Measurements from ENCODE around the gene TM4SF4.

Gene TM4SF4

DNA sequence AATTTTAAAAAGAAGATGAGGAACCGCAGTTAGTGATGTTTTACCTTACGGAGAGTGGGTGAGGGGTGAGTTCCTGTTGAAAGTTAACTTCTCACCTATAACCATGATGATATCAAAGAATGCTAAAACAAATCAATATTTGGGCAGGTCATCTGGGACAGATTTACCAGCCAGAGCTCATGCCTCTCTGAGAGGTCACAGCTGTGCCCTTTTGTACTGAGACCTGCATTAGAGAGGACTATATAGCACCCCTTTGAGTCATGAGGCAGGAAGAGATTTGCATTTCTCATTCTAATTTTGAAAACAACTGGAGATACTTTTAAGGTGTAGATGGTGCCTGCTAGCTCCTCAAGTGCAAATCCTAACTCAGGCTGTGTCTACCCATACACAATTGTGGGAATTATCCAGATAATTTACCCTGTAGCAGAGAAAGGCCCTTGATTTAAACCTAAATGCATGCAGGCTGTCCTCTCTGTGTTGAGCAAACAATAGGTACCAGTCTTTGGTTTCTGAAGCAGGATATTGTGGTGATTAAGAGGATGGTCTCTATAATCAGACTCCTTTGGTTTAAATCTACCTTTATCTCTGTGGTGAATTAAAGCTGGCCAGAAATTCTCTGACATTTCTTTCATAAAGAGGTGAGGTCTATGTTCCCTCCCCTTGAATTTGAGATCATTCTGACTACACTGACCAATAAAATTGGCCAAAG lies 5.8 kb upstream of the TM4SF4 start:
- Histone ChIP-seq H3K4me3 (ENCODE audit: low read depth, low read length) (peak overlapping the region; percentile 22; the same call in 1 of the 2 replicates), H3K79me2 (ENCODE audit: control insufficient read depth, insufficient read depth, low read length, unreplicated experiment) (no peaks in the 10 kb centered on the region), H2AFZ (ENCODE audit: low read length, unreplicated experiment) (peak overlapping the region; percentile 86), H3K36me3 (ENCODE audit: insufficient read depth, low read length) (no peaks in the 10 kb centered on the region), H3K27me3 (ENCODE audit: insufficient read depth, low read length) (no peaks in the 10 kb centered on the region), H3K4me1 (ENCODE audit: control insufficient read depth, insufficient read depth, low read length, unreplicated experiment) (peaks cover 73% of the 10 kb centered on the region), H3K27ac (ENCODE audit: low read depth, low read length) (peak overlapping the region; percentile 52)

DNA sequence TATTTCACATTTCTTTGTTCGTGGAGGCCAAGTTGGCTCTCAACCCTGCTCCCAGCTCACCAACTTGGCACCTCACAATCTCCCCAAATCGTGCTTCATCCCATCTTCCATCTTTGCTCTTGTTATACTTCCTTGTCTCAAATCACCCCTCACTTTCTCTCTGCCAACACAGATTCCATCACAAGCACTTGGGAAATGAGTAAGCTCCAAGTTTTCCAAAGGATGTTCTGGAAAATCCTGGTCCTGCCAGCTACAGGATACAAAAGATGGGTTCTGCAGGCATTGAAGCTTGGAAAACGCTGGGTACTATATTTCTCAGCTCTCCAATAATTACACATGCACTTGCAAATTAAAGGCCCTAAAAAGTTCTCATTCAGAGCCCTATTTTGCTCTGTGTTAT lies 4.1 kb upstream of the TM4SF4 start:
- no peak overlapping the region for H3K4me3 ChIP-seq (ENCODE audit: low read depth, low read length)
- no peak overlapping the region for H3K27ac ChIP-seq (ENCODE audit: low read depth, low read length)
- no peaks in the 10 kb centered on the region for H3K27me3 ChIP-seq (ENCODE audit: insufficient read depth, low read length)
- H3K79me2 ChIP-seq (ENCODE audit: control insufficient read depth, insufficient read depth, low read length, unreplicated experiment): no peaks in the 10 kb centered on the region
- peaks cover 89% of the 10 kb centered on the region for H3K4me1 ChIP-seq (ENCODE audit: control insufficient read depth, insufficient read depth, low read length, unreplicated experiment)
- peak overlapping the region; percentile 30 for H2AFZ ChIP-seq (ENCODE audit: low read length, unreplicated experiment)
- no peaks in the 10 kb centered on the region for H3K36me3 ChIP-seq (ENCODE audit: insufficient read depth, low read length)

DNA sequence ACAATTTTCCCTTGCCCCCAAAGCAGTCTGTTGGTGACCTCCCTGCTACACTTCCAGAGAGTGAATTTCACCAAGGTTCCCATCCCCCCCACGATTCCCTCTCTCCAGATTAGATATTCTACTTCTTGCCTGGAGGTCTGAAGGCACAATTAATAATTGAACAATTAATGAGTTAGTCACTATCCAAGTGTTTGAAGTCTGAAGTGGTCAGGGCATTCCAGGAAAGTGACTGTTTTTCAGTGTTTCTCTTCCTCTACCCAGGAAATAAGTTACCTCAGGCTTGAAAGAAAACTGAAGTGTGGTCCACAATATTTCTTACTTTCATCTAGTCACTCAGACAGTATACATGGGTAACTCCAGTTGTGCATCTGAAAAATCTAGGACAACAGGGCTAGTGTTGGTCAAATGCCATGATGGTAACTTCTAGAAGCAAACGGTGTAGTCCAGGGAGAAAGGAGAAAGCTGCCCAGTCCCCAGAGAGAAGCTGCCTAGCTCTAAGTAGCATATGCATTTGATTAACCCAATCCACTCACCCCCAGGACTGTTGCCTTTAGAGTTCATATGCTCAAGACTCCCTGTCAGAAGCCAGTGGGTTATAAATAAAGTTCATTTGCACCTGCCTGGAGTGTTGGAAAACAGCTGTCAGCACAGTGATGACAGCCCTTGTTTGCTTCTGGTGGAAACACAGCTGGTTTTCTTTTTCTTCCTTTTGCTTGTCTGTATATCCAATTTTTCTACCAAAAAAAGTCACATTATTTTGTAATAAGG lies 2.3 kb upstream of the TM4SF4 start:
- Histone ChIP-seq H3K4me1 (ENCODE audit: control insufficient read depth, insufficient read depth, low read length, unreplicated experiment) (peaks cover 77% of the 10 kb centered on the region), H3K27ac (ENCODE audit: low read depth, low read length) (peak overlapping the region; percentile 87), H2AFZ (ENCODE audit: low read length, unreplicated experiment) (peak overlapping the region; percentile 44), H3K79me2 (ENCODE audit: control insufficient read depth, insufficient read depth, low read length, unreplicated experiment) (no peaks in the 10 kb centered on the region), H3K36me3 (ENCODE audit: insufficient read depth, low read length) (no peaks in the 10 kb centered on the region), H3K27me3 (ENCODE audit: insufficient read depth, low read length) (no peaks in the 10 kb centered on the region), H3K4me3 (ENCODE audit: low read depth, low read length) (peak overlapping the region; percentile 47; the same call in 1 of the 2 replicates)

DNA sequence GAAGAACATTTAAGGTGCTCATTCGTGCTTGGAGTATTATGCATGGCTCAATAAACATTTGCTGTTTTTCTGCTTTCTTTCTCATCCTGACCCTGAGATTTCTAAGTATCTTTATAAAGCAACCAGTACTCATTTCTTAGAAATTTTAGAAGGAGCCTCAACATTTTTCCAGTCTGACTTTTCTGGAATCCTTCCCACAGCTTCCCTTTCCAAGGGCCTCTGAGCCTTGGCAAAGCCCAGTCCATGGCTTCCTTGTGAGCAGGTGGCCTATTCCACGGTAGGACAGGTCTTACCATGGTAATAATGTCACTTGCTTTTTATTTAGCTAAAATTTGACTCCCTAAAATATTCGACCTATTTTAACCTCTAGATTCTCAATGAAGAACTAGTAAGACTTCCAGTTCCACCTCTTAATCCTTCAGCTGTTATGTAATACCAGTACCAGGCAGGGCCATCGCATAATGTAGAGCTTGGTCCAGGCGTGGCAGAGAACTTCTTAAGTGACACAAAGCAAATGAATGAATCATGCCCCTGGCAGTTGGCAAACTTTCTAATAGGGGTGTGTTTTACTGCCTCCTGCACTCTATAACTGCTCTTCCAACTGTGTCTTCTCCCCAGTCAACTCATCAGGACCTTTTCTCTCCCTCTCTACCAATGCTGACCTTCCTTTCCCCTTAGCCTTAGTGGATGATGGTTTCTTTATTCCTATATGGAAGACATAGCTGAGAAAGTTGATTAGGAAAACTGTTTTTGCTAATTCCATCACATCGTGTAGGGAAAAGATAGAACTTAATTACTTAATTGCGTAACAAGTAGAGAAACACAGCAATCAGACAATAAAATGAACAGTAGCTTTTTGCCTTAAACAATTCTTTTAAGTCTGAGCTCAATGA lies 894 bp upstream of the TM4SF4 start:
- Histone ChIP-seq H3K27me3 (ENCODE audit: insufficient read depth, low read length) (no peaks in the 10 kb centered on the region), H3K27ac (ENCODE audit: low read depth, low read length) (peak overlapping the region; percentile 87), H3K4me1 (ENCODE audit: control insufficient read depth, insufficient read depth, low read length, unreplicated experiment) (peaks cover 63% of the 10 kb centered on the region), H3K4me3 (ENCODE audit: low read depth, low read length) (peak overlapping the region; percentile 35; the same call in 1 of the 2 replicates), H2AFZ (ENCODE audit: low read length, unreplicated experiment) (peak overlapping the region; percentile 21), H3K79me2 (ENCODE audit: control insufficient read depth, insufficient read depth, low read length, unreplicated experiment) (no peaks in the 10 kb centered on the region), H3K36me3 (ENCODE audit: insufficient read depth, low read length) (no peaks in the 10 kb centered on the region)

DNA sequence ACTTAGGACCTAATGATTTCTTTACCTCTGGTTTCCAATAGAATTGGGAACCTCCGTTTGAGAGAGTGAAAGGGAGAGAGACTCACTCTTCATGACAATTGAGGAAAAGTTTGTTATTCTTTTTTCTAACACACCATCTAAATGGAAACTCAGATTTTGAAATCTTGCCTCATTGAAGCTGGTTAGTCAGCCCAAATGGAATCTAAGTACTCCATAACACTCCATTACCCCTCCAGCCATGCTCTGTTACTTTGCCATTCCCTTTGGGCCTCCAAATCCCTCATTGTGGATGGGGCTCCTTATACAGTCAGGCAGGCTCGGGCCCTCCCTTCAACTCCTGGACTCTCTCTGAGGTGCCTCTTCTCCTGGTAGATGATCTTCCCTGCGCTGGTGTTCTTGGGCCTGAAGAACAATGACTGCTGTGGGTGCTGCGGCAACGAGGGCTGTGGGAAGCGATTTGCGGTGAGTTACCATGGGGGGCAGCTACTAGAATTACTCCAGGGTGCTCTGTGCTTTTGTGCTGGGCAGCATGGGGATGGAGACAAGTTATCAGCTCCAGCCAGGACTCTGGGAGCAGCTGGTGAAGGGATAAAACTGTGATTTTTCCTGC lies 1.1 kb downstream of the TM4SF4 start:
- peaks cover 59% of the 10 kb centered on the region for H3K4me1 ChIP-seq (ENCODE audit: control insufficient read depth, insufficient read depth, low read length, unreplicated experiment)
- no peak overlapping the region for H3K27ac ChIP-seq (ENCODE audit: low read depth, low read length)
- H3K27me3 ChIP-seq (ENCODE audit: insufficient read depth, low read length): no peaks in the 10 kb centered on the region
- H2AFZ ChIP-seq (ENCODE audit: low read length, unreplicated experiment): peak overlapping the region; percentile 21
- H3K36me3 ChIP-seq (ENCODE audit: insufficient read depth, low read length): no peaks in the 10 kb centered on the region
- no peaks in the 10 kb centered on the region for H3K79me2 ChIP-seq (ENCODE audit: control insufficient read depth, insufficient read depth, low read length, unreplicated experiment)
- H3K4me3 ChIP-seq (ENCODE audit: low read depth, low read length): no peak overlapping the region

DNA sequence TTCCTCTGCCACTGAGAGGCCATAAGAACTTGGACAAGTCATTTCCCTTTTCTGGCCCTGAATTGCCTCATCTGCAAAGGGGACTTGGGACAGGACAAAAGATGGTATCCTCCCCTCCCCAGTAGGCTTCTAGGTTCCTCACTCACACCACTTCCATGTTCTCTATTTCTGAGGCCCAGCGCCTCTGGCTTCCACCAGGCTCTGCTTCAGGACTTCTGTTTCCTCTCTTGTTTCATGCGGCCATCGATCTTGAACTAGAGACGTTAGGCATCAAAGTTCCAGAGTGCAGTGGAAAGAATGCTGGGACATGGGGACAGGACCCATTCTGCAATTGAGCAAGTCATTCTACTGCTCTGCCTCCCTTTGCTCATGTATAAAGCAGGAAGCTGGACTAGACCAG lies 1.7 kb downstream of the TM4SF4 start:
- Histone ChIP-seq H2AFZ (ENCODE audit: low read length, unreplicated experiment) (no peak overlapping the region), H3K4me1 (ENCODE audit: control insufficient read depth, insufficient read depth, low read length, unreplicated experiment) (peaks cover 54% of the 10 kb centered on the region), H3K79me2 (ENCODE audit: control insufficient read depth, insufficient read depth, low read length, unreplicated experiment) (no peaks in the 10 kb centered on the region), H3K36me3 (ENCODE audit: insufficient read depth, low read length) (no peaks in the 10 kb centered on the region), H3K4me3 (ENCODE audit: low read depth, low read length) (no peak overlapping the region), H3K27me3 (ENCODE audit: insufficient read depth, low read length) (no peaks in the 10 kb centered on the region), H3K27ac (ENCODE audit: low read depth, low read length) (no peak overlapping the region)

DNA sequence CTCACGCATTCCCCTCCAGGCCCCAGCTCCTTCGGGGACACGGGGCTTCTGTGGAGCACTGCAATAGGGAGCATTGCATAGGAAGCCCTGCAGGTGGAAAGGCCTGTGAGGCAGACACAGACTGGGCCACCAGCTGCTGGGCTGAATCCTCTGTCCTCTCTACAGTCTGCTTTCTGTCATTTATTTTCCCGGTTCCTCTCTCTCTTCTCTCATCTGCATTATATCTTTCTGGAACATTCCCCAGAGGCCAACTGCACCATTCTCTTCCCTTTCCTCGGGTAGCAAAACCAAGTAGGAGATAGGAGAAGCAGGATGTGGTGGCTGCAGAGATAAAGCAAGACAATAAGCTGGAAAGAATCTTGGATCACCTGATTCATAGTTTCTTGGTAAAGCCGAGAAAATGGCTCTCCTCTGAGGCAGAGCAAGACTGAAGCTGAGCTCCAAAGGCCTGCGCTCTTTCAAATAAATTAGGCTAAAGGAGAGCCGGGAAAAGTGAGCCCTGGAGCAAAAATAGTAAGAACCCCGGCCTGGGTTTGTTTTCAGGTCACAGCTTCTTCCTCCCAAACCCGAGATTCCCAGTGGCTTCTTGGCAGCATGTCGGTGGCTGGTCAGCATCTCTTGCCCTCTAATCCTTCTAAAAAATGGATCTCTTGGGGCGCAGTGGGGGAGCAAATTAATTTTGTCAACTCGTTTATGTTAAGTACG lies 5.3 kb downstream of the TM4SF4 start:
- Histone ChIP-seq H3K27ac (ENCODE audit: low read depth, low read length) (peak overlapping the region; percentile 25; the same call in 1 of the 2 replicates), H3K36me3 (ENCODE audit: insufficient read depth, low read length) (no peaks in the 10 kb centered on the region), H3K4me1 (ENCODE audit: control insufficient read depth, insufficient read depth, low read length, unreplicated experiment) (peaks cover 21% of the 10 kb centered on the region), H3K27me3 (ENCODE audit: insufficient read depth, low read length) (no peaks in the 10 kb centered on the region), H3K79me2 (ENCODE audit: control insufficient read depth, insufficient read depth, low read length, unreplicated experiment) (no peaks in the 10 kb centered on the region), H2AFZ (ENCODE audit: low read length, unreplicated experiment) (peak overlapping the region; percentile 78), H3K4me3 (ENCODE audit: low read depth, low read length) (no peak overlapping the region)

DNA sequence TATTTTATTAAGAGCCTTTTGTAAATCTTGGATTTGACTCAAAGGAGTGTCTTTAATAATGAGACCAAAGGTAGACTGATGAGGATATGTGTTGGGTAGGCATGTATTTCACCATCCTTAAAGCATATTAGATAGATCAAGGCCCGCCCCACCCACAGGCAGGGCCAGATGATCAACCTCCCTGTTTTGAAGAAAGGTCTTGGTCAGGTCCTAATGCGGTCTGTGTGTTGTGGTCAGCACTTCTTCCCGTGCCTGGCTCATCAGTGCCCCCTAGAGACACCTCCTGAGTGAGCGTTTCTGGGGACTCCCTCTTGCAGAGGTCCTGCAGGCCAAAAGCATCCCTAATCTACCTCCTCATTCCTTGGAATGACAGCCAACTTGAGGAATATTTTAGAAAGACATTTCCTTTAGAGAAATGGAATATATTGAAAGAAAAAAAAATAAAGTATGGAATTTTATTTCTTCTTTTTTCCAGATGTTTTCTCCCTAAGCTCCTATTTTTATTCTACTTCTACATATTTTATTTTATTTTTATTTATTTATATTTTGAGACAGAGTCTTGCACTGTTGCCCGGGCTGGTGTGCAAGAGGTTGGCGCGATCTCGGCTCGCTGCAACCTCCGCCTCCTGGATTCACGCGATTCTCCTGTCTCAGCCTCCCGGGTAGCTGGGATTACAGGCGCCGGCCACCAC lies 6.0 kb downstream of the TM4SF4 start:
- Histone ChIP-seq H3K4me3 (ENCODE audit: low read depth, low read length) (no peak overlapping the region), H3K36me3 (ENCODE audit: insufficient read depth, low read length) (no peaks in the 10 kb centered on the region), H3K4me1 (ENCODE audit: control insufficient read depth, insufficient read depth, low read length, unreplicated experiment) (peaks cover 14% of the 10 kb centered on the region), H3K79me2 (ENCODE audit: control insufficient read depth, insufficient read depth, low read length, unreplicated experiment) (no peaks in the 10 kb centered on the region), H3K27me3 (ENCODE audit: insufficient read depth, low read length) (no peaks in the 10 kb centered on the region), H3K27ac (ENCODE audit: low read depth, low read length) (peak overlapping the region; percentile 25; the same call in 1 of the 2 replicates), H2AFZ (ENCODE audit: low read length, unreplicated experiment) (peak overlapping the region; percentile 78)

DNA sequence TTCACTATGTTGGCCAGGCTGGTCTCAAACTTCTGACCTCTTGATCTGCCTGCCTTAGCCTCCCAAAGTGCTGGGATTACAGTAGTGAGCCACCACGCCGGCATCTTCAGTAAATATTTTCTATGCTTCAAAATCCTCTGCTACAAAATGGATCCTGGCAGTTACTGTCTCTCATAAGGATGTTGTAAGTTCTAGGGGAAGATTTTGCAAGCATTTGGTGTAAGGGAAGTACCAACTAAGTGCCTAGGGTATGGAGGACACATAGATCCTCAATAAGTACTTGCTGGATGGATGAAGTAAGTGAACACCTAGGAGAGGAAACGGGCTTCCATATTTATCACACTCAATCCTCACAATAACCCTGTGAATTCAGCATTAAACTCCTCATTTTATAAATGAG lies 6.6 kb downstream of the TM4SF4 start:
- H2AFZ ChIP-seq (ENCODE audit: low read length, unreplicated experiment): no peak overlapping the region

More for the DNA sequence above, 6.6 kb downstream of the TM4SF4 start:
- Histone ChIP-seq H3K79me2 (ENCODE audit: control insufficient read depth, insufficient read depth, low read length, unreplicated experiment) (no peaks in the 10 kb centered on the region), H3K27me3 (ENCODE audit: insufficient read depth, low read length) (no peaks in the 10 kb centered on the region), H3K4me3 (ENCODE audit: low read depth, low read length) (no peak overlapping the region), H3K27ac (ENCODE audit: low read depth, low read length) (no peak overlapping the region), H3K4me1 (ENCODE audit: control insufficient read depth, insufficient read depth, low read length, unreplicated experiment) (peaks cover 11% of the 10 kb centered on the region), H3K36me3 (ENCODE audit: insufficient read depth, low read length) (no peaks in the 10 kb centered on the region)

Measured in ACC112 (cell line).